SKM-1 (cell line): ENCODE results near the gene COA7.
"Not testable (repeated sequence)": the region's sequence is repeated elsewhere in the genome, so short reads cannot be mapped to it uniquely, and the experiment has no call there.

ENCODE experiments used
- DNase-seq: peaks from one replicate; lab custom pipeline; 2025; ENCODE audit not compliant: unreplicated experiment; lab: John Stamatoyannopoulos, UW

The COA7 gene

DNA sequence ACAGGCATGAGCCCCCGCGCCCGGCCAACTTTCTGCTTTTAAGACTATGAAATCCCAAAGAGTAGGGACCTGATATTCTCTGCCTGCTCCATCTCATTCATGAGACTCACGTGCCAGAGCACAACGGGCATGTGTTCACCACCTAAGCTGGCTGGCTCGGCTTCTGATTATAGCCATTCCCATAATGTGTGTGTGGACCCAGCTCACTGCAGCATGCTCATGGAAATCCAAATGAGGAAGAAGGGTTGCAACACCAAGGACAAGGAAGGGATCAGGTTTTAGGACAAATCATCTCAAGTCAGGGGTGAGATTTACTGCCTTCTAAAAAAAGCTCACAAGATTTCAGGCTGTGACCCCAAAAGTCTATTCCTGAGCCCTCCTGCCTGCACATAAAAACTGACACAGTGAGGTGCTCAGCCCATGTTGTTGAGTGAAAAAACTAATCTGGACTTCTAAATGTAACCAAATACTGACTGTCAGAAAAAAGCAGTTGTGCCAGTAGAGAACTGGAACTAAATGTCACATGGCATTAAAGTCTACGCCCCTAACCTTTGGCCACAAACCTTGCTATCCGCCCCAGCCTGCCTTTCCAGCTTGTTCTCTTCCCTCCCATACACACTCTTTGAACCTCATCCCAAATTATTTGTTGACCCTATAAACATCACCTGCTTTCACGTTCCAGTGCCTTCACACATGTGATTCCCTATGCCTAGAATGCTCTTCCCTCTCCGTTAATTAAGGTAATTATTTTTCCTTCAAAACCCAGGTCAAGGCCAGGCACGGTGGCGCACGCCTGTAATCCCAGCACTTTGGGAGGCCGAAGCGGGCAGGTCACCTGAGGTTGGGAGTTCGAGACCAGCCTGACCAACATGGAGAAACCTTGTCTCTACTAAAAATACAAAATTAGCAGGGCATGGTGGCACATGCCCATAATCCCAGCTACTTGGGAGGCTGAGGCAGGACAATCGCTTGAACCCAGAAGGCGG is 9.1 kb upstream of the COA7 start:
- DNase-seq, result no peak

DNA sequence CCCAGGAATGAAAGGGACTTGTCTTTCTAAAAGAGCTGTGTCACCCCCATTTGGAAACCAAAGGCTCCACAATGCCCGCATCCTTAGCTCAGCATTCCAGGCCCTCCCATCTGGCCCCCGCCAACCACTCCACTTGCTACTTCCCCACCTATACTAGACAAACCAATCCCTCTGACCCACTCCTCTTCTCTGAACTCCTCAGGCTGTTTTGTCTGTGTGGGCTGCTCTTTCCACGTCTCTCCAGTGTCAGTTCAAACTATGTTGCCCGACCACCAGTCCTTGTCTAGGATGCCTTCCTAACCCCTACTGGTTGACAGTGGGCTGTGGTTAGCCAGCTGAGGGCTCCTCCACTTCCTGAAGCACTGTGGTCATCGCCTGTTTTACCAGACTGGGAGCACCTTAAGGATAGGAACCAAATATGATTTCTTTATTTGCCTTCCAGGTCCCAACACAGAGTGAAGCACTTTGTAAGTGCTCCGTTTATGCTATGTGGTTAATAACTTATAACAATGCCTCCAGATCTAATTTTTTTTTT is 8.1 kb upstream of the COA7 start:
- no peak for DNase-seq

DNA sequence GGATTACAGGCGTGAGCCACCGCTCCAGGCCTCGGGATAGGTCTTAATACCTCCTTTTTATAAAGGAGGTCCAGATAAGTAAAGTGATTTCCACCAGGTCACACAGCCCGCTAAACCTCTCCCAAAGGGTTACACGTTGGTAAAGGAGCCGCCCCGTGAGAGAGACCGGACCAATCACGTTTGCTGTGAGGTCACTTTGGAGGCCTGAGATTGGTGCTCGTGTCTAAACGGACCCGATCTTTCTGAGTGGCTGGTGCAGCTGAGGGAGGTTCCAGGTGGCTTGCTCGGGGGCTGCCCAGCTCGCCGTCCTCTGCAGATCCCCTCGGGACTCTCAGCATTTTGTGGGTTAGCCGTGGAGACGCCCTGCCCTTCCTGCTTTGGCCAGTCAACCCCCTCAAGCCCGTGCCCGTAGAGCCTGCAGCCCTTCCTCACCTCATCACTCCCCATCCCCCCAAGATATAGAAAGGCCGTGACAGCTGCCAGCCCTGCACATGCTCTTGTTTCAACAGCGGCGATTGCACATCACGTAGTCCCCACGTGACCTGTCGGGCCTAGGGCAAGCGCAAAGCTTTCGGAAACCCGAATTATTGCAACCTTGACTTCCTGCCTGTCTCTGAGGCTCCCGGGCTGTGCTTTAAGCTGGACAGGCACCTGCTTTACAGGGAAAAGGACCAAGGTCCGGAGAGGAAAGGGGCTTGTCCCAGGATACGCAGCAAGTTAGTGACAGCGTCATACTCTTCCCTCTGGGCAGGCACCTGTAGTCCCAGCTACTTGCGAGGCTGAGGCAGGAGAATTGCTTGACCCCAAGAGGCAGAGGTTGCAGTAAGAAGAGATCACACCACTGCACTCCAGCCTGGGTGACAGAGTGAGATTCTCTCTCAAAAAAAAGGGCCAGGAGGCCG is 5.0 kb upstream of the COA7 start:
- peak; percentile 90 for DNase-seq

DNA sequence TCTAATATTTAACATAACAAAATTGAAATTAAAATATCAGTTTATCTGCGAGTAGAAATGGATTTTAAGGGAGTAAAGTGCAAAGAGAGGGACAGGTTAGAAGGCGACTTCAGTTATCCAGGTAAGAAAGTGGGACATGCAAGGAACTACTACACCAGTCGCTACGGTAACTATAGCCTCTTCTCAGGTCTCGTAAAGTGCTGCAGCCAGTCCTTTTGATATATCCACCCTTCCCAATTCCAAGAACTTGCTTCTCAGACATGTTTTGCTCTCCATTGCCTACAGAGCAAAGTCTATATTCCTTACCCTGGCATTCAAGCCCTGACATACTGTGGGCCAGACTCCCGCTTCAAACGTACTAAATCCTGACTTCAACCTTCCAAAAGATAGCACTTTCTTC is 2.5 kb downstream of the COA7 start:
- no peak for DNase-seq

DNA sequence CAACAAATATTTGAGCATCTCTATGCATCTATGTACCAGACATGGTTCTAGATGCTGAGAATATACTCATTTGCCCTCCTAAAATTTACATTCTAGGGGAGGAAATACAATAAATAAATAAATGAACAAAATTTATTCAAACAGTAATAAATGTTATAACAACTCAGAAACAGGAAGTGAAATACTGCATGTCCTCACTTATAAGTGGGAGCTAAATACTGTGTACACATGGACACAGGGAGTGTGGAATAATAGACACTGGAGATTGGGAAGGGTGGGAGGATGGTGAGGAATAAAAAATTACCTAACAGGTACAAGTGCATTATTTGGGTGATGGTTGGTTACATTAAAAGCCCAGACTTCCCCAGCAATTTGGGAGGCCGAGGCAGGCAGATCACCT is 4.3 kb downstream of the COA7 start:
- no peak for DNase-seq

DNA sequence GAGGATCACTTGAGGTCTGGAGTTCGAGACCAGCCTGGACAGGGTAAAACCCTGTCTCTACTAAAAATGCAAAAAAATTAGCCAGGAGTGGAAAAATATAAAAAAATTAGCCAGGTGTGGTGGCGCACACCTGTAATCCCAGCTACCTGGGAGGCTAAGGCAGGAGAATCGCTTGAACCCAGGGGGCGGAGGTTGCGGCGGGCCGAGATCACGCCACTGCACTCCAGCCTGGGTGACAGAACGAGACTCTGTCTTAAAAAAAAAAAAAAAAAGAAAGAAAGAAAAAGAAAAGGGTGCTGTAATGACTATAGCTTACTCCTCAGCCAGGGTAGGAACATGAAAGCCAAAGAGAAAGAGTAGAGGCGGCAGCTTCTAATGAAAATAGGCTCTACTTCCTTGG is 4.8 kb downstream of the COA7 start:
- not testable (repeated sequence) for DNase-seq

DNA sequence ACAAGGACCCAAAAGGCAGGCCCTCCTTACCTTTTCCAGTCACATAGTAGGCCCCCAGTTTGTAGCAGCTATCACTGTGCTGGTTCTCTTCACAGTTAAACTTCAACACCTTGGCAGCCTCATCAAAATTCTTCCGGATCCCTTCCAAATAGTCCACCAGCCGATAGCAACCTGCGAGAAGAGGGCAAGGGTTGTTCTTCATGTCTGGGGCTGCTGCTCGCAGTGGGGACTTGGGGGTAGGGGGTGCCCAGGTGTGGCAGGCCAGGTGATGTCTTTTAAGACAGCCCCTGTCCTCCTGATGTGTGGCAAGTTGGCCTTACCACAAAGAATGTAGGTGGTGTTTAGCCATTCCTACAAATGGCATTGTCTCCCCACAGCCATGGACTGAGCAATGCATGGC is 5.5 kb downstream of the COA7 start:
- no peak for DNase-seq

DNA sequence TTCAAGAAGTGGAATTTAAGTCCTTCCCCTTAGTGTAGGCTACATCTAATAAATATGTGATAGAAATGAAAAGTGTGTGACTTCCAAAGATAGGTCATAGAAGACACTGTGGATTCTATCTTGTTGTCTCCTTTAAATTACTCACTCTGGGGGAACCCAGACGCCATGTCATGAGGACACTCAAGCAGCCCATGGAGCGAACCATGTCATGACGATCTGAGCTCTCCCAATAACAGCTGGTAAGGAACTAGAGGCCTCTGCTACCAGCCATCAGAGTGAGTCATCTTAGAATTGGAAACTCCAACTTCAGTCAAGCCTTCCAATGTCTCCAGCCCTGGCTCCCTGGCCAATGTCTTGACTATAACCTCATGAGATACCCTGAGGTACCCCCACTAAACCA is 6.3 kb downstream of the COA7 start:
- DNase-seq, result no peak

DNA sequence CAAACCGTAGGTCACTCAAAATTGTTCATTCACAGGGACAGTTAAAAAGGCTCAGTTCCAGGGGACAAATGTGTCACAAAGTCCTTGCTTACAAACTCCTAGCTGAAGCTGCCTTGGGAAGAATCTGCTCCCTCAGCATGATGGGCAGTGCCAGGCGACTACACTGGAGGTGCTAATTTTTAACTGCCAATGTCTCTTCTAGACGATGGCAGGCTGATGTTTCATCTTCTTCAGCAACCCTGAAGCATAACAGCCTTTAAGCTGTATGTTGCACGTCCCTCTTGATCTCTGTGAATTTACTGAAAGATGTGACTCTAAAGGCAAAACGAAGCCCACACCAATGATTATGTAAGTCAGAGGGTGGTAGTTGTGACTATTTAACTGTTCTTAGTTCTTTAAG is 11.3 kb downstream of the COA7 start:
- DNase-seq, result no peak

DNA sequence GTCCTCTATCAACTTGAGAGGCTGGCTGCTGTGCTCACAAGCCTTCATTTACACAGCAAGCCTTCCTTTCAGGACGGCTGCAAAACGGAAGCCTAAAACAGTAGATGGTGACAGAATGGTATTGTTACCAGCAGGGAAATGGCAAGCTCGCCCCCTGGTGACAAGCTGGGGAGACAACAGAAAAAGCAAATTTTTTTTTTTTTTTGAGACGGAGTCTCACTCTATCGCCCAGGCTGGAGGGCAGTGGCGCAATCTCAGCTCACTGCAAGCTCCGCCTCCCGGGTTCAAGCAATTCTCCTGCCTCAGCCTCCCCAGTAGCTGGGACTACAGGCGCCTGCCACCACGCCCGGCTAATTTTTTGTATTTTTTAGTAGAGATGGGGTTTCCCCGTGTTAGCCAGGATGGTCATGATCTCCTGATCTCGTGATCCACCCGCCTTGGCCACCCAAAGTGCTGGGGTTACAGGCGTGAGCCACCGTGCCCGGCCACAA is 11.8 kb downstream of the COA7 start:
- DNase-seq, result peak; percentile 61

DNA sequence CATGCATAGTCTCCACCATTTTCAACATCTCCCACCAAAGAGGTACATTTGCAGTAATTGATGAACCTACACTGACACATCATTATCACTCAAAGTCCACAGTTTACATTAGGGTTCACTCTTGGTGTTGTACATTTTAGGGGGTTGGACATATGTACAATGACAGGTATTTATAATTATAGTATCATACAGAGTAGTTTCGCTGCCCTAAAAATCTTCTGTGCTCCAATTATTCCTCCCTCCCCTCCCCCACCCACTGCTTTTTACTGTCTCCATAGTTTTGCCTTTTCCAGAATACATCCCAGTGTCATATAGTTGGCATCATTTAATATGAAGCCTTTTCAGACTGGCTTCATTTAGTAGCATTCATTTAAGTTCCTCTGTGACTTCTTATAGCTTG is 13.6 kb downstream of the COA7 start:
- DNase-seq, result no peak

DNA sequence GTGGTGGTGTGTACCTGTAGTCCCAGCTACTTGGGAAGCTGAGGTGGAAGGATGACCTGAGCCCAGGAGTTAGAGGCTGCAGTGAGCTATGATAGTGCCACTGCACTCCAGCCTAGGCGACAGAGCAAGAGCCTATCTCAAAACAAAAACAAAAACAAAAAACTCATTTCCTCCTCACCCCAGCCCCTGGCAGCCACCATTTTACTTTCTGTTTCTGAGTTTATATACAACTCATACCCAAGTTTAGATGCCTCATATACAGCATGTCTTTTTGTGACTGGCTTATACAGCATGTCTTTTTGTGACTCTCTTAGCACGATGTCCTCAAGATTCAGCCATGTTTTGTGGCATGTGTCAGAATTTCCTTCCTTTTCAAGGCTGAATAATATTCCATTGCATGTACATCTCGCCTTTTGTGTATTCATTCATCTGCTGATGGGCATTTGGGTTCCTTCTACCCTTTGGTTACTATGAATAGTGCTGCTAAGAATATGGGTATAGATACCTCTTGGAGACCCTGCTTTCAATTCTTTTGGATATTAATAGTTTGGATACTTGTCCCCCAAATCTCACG is 14.7 kb downstream of the COA7 start:
- no peak for DNase-seq

DNA sequence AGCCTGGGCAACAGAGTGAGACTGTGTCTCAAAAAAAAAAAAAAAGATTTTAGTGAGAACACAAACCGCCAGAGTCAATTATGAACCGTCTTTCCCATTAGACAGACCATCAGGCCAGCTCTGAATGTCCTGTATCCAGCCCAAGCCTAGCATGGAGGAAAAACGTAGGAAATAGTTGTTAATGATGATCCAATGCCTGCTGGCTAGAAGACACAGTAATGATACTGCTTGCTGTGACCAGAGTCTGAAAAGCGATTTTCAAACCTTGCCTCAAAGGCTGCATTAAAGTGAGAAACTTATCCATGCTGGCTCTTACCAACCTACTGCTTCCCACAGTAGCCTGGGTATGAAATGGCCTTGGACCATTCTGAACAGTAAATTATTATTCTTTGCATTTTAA is 17.0 kb downstream of the COA7 start:
- DNase-seq, result no peak

DNA sequence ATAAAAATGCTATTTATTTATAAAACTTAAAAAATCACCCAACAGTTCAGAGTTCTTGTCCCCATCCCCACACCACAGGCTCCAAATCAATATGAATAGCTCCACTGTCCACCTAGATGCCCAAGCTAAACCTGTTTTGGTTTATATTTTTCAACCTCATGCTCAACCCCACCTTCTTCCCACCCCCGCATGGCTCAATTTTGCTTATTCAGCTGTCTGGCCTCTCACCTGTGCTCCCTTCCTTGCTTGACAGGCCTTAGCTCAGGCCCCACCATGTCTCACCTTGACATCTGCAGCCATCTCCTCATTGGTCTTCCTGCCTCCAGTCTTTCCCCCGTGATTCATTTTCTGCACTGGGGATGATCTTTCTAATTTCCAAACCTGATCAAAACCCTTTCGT is 17.8 kb downstream of the COA7 start:
- DNase-seq, result no peak

DNA sequence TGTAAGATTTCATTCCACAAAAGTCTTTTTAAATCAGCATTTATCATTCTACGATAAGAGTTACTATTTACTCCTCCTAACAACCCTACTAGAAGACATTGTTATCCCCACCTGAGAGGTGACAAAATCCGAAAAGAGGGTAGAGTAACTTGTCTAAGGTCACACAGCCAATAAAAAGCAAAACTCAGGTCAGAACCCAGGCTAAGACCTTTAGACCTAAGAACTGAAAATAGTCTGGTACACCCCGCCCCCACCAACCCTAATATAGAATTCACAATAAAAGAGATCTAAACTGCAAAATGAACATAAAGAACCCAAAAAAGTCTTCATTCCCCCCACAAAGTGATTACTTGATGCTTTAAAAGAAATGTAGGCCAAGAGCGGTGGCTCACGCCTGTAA is 18.6 kb downstream of the COA7 start:
- no peak for DNase-seq

DNA sequence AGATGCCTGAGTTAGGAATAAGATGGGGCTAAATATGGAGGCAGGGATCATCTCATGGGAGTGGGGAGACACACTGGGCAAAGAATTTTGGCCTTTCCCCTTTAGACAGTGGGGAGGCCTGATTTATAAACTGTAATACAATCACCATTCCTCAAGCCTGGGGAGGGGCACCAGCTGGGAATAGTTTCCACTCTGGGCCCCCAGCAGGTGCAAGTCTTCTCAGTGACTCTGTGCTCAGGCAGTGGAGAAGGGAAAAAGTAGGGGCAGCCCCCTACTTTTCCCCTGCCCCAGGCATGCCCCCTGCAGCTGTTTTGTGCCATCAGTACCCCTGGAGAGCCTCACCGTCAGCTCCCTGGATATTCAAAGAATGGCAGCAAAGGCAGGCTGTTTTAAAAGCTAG is 19.1 kb downstream of the COA7 start:
- DNase-seq, result no peak

DNA sequence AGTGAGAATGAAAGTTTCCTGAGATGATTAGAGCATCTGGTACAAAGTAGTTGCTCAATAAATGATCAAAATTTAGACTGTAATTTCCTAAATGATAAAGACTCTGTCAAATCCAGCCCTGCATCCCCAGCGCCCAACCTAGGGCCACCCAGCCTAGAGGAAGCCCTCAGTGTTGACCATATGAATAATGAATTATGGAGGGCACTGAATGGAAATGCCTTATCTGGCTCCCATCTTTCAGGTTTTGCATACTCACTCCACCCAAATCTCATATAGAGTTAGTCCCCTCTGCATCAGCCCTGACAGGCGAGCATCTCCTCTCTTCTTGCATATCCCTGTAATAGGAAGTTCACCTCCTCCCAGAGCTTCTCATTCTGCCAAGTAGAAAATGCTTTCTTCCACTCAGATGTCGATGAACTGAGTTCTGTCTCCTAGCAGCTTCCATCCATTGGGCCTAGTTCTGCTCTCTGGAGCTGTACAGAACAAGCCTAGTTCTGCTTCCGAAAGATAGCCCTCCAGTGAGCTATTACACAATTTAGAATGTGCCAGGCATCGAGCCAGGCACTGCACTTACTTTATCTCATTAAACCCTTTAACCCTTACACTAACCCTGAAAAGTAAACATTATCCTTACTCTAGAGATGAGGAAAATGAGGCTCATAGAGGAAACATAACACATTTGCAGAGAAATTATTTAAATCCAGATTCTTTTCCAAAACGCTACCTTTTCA is 20.9 kb downstream of the COA7 start:
- DNase-seq, result no peak

DNA sequence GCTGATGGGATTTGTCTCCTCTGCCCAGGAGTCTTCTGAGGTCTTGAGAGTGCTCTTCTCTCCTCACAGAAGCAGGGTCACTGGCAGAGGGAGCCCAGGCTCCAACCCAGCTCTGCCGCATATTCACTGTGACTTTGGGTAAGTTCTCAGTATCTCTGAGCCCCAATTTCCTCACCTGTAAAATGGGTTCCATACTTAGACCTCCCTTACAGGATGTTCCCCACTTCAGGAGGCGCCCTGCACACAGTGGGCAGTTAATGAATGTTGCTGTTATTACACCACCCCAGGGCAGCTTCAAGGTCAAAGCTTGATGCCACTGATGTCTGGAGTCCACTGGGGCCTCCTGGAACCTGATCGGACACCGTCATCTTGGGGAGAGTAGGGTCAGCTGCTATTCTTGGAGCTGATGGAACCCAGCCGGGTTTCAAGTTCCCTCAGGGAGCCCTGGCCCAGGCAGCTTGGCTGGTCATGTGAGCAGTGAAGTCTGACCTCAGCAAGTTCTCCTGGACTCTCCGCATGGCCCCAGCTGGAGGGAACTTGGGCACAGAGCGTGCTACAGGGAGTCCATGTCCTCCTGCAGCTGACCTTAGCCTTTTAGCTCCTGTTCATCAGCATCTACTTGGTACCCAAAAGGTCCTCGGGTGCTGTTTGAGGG is 21.8 kb downstream of the COA7 start:
- DNase-seq, result no peak

DNA sequence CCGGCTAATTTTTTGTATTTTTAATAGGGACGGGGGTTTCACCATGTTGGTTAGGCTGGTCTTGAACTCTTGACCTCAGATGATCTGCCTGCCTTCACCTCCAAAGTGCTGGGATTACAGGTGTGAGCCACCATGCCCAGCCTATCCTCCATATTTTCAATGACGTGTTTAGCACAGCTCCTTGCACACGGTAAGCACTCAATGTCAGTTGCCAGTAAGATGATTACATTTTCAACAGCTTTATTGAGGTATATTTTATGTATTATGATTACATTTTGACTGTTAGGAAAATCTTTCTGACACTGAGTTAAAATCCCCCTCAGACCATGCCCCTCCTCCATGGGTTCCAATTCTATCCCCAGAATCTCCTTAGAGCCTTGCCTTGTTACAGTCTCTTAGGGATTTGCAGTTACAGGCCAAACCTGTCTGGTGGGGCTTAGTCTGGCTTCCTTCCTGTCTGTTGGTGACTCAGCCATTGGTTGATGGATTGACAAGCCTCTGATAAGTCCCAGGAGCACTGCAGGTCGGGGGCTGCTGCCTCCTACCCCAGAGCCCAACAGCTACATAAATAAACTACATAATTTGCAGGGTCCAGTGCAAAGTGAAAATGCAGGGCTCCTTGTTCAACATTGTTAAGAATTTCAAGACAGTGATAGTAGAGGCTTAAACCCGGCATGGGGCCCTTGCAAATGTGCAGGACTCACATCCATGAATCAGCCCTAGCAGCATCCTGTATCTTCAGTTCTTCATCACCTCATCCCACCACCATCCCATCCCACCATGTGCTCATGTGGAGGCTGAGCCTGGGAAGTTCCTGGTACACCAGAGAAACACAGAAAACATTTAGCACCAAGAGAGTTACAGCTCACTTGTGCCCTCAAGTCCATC is 23.4 kb downstream of the COA7 start:
- DNase-seq, result no peak
